ENCODE measurements around the gene CCL20.
"Not testable (repeated sequence)": the region's sequence is repeated elsewhere in the genome, so short reads cannot be mapped to it uniquely, and the experiment has no call there.

Gene CCL20

GRCh38 chr2:227824711-227825110 is 11.1 kb downstream of the CCL20 start:
- H3K36me3 ChIP-seq (ENCODE audit: insufficient read depth, low read depth, low read length) = no peaks in the 10 kb centered on the region
- H3K9me3 ChIP-seq (ENCODE audit: insufficient read depth, low read depth, low read length) = no peaks in the 10 kb centered on the region
- H3K4me1 ChIP-seq (ENCODE audit: insufficient read depth, low read length) = no peaks in the 10 kb centered on the region
- no peak overlapping the region for H3K4me3 ChIP-seq (ENCODE audit: low read length)
- no peaks in the 10 kb centered on the region for H3K27me3 ChIP-seq (ENCODE audit: insufficient read depth, low read length)
- no peak overlapping the region for H3K27ac ChIP-seq (ENCODE audit: low read length)
- no peak overlapping the region for H3K9ac ChIP-seq (ENCODE audit: low read depth, low read length)

DNA sequence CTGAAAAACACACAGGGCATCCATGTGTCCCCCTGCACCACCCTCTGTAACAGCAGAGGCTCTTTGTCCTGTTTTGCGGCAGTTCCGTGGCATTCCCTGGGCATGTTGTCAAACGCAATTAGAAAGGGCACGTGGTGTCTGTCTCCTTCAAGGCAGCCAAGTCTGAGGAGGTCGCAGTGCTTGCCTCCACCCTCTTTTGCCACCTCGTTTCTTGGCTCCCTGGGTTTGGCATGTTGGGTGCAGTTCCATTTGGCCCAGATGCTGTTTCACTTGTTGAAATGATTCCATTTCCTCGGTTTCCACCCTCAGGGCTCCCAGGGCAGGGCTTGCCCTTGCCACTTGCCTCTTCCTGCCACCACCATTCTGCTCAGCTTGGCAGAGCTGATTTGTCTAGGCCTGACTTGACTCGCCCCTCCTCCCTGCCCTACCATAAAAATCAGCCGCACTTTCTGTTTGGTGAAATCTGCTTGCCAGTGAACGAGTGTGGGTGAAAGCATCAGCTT is 12.4 kb downstream of the CCL20 start:
- Histone ChIP-seq H3K9ac (ENCODE audit: low read depth, low read length) (no peak overlapping the region), H3K9me3 (ENCODE audit: insufficient read depth, low read depth, low read length) (no peaks in the 10 kb centered on the region), H3K4me1 (ENCODE audit: insufficient read depth, low read length) (no peaks in the 10 kb centered on the region), H3K27me3 (ENCODE audit: insufficient read depth, low read length) (no peaks in the 10 kb centered on the region), H3K27ac (ENCODE audit: low read length) (no peak overlapping the region), H3K4me3 (ENCODE audit: low read length) (no peak overlapping the region), H3K36me3 (ENCODE audit: insufficient read depth, low read depth, low read length) (no peaks in the 10 kb centered on the region)

- H3K9ac ChIP-seq (ENCODE audit: low read depth, low read length) = no peak overlapping the region
- H3K27ac ChIP-seq (ENCODE audit: low read length) = no peak overlapping the region
- no peak overlapping the region for H3K4me3 ChIP-seq (ENCODE audit: low read length)
- H3K9me3 ChIP-seq (ENCODE audit: insufficient read depth, low read depth, low read length) = no peaks in the 10 kb centered on the region
- H3K4me1 ChIP-seq (ENCODE audit: insufficient read depth, low read length) = no peaks in the 10 kb centered on the region
- no peaks in the 10 kb centered on the region for H3K36me3 ChIP-seq (ENCODE audit: insufficient read depth, low read depth, low read length)
- H3K27me3 ChIP-seq (ENCODE audit: insufficient read depth, low read length) = no peaks in the 10 kb centered on the region
Observed at GRCh38 chr2:227826563-227826962, 12.9 kb downstream of the CCL20 start.

DNA sequence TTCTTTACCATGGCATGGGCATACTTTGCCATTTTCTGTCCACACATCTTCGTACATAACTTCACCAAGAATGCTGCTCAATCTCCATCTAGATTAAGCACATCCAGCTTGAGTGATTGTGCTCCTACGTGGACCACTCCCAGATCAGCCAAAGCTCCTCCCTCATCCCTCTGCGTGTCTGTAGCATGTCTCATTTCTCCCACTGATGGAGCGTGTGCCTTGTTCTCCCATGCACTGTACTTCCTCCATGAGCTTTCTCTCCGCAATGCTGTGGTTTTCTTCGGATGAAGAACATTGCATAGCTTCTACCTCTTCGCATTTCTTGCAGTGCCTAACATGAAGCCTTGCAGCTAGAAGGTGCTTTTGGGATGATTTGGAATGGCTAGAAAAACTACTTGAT is 13.5 kb downstream of the CCL20 start:
- Histone ChIP-seq H3K9me3 (ENCODE audit: insufficient read depth, low read depth, low read length) (no peaks in the 10 kb centered on the region), H3K9ac (ENCODE audit: low read depth, low read length) (no peak overlapping the region), H3K4me3 (ENCODE audit: low read length) (no peak overlapping the region), H3K27ac (ENCODE audit: low read length) (no peak overlapping the region), H3K27me3 (ENCODE audit: insufficient read depth, low read length) (no peaks in the 10 kb centered on the region), H3K36me3 (ENCODE audit: insufficient read depth, low read depth, low read length) (no peaks in the 10 kb centered on the region), H3K4me1 (ENCODE audit: insufficient read depth, low read length) (no peaks in the 10 kb centered on the region)

DNA sequence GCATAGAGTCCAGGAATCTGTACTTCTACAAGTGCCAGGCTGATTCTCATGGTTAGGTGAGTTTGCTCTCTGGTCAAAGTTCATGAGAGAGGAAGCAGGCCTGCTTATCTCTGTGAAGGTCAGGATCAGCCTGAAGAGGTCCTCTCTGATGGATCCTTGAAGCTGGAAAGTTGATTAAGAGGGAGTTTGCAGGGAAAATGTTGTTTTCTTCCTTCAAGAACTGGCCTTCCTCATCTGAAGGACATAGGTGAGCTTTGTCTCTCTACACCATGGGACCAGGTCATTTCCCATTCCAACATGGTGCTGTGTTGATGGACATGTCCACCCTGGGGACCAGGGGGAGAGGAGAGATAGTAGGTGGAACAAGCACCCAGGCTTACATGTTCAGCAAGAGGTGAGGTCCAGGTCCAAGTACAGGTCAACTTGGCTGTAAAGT is 14.9 kb downstream of the CCL20 start:
- Histone ChIP-seq H3K4me3 (ENCODE audit: low read length) (no peak overlapping the region), H3K36me3 (ENCODE audit: insufficient read depth, low read depth, low read length) (no peaks in the 10 kb centered on the region), H3K9me3 (ENCODE audit: insufficient read depth, low read depth, low read length) (no peaks in the 10 kb centered on the region), H3K27me3 (ENCODE audit: insufficient read depth, low read length) (no peaks in the 10 kb centered on the region), H3K27ac (ENCODE audit: low read length) (no peak overlapping the region), H3K4me1 (ENCODE audit: insufficient read depth, low read length) (no peaks in the 10 kb centered on the region), H3K9ac (ENCODE audit: low read depth, low read length) (no peak overlapping the region)

DNA sequence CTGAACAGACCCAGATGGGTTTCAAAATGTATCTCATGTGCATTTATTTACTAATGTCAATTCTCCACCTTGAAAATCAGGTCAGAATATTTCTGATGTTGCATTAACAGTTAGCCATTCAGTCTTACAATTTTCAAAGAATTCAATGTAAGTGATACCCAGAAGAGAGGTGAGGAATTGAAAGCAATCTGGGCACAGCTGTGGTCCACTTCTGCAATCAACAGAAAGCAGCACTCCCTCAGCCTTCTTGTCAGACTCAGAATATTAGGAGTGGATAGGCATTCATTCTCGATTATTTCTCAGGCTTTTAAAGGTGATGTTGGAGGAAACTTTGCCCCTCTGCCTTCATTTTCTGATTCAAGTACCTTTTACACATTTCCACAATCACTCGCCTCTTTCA is 15.7 kb downstream of the CCL20 start:
- Histone ChIP-seq H3K36me3 (ENCODE audit: insufficient read depth, low read depth, low read length) (no peaks in the 10 kb centered on the region), H3K9ac (ENCODE audit: low read depth, low read length) (no peak overlapping the region), H3K27me3 (ENCODE audit: insufficient read depth, low read length) (no peaks in the 10 kb centered on the region), H3K27ac (ENCODE audit: low read length) (no peak overlapping the region), H3K9me3 (ENCODE audit: insufficient read depth, low read depth, low read length) (no peaks in the 10 kb centered on the region), H3K4me1 (ENCODE audit: insufficient read depth, low read length) (no peaks in the 10 kb centered on the region), H3K4me3 (ENCODE audit: low read length) (no peak overlapping the region)

- Histone ChIP-seq H3K4me3 (ENCODE audit: low read length) (no peak overlapping the region), H3K27ac (ENCODE audit: low read length) (no peak overlapping the region), H3K4me1 (ENCODE audit: insufficient read depth, low read length) (no peaks in the 10 kb centered on the region), H3K36me3 (ENCODE audit: insufficient read depth, low read depth, low read length) (no peaks in the 10 kb centered on the region), H3K9me3 (ENCODE audit: insufficient read depth, low read depth, low read length) (no peaks in the 10 kb centered on the region), H3K27me3 (ENCODE audit: insufficient read depth, low read length) (no peaks in the 10 kb centered on the region), H3K9ac (ENCODE audit: low read depth, low read length) (no peak overlapping the region)
Observed at GRCh38 chr2:227834423-227834822, 20.8 kb downstream of the CCL20 start.

- no peaks in the 10 kb centered on the region for H3K9me3 ChIP-seq (ENCODE audit: insufficient read depth, low read depth, low read length)
- no peaks in the 10 kb centered on the region for H3K4me1 ChIP-seq (ENCODE audit: insufficient read depth, low read length)
- no peaks in the 10 kb centered on the region for H3K36me3 ChIP-seq (ENCODE audit: insufficient read depth, low read depth, low read length)
- no peak overlapping the region for H3K27ac ChIP-seq (ENCODE audit: low read length)
- no peak overlapping the region for H3K9ac ChIP-seq (ENCODE audit: low read depth, low read length)
- H3K27me3 ChIP-seq (ENCODE audit: insufficient read depth, low read length) = no peaks in the 10 kb centered on the region
- H3K4me3 ChIP-seq (ENCODE audit: low read length) = no peak overlapping the region
Observed at GRCh38 chr2:227834916-227835650, 21.4 kb downstream of the CCL20 start.

DNA sequence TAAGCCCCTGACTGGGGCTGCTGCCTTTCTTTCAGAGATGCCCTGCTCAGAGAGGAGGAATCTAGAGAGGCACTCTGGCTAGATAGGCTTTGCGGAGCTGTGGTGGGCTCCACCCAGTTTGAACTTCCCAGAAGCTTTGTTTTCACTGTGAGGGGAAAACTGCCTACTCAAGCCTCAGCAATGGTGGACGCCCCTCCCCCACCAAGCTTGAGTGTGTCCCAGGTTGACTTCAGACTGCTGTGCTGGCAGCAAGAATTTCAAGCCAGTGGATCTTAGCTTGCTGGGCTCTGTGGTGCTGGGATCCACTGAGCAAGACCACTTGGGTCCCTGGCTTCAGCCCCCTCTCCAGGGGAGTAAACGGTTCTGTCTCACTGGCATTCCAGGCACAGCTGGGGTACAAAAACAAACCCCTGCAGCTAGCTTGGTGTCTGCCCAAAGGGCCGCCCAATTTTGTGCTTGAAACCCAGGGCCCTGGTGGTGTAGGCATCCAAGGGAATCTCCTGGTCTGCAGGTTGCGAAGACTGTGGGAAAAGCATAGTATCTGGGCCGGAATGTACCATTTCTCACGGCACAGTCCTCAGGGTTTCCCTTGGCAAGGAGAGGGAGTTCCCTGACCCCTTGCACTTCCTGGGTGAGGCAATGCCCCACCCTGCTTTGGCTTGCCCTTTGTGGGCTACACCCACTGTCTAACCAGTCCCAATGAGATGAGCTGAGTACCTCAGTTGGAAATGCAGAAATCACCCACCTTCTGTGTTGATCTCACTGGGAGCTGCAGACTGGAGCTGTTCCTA is 25.9 kb downstream of the CCL20 start:
- not testable (repeated sequence) for H3K4me3 ChIP-seq (ENCODE audit: low read length); H3K27ac ChIP-seq (ENCODE audit: low read length); H3K36me3 ChIP-seq (ENCODE audit: insufficient read depth, low read depth, low read length); H3K9me3 ChIP-seq (ENCODE audit: insufficient read depth, low read depth, low read length); H3K27me3 ChIP-seq (ENCODE audit: insufficient read depth, low read length); H3K9ac ChIP-seq (ENCODE audit: low read depth, low read length); H3K4me1 ChIP-seq (ENCODE audit: insufficient read depth, low read length)

- H3K9me3 ChIP-seq (ENCODE audit: insufficient read depth, low read depth, low read length) = no peaks in the 10 kb centered on the region
- H3K27ac ChIP-seq (ENCODE audit: low read length) = no peak overlapping the region
- H3K9ac ChIP-seq (ENCODE audit: low read depth, low read length) = no peak overlapping the region
- H3K4me3 ChIP-seq (ENCODE audit: low read length) = no peak overlapping the region
- no peaks in the 10 kb centered on the region for H3K36me3 ChIP-seq (ENCODE audit: insufficient read depth, low read depth, low read length)
- no peaks in the 10 kb centered on the region for H3K27me3 ChIP-seq (ENCODE audit: insufficient read depth, low read length)
- 0 out of 2 replicates have a peak, but pooled peaks cover 5% of the 10 kb centered on the region for H3K4me1 ChIP-seq (ENCODE audit: insufficient read depth, low read length)
Observed at GRCh38 chr2:227846831-227847230, 33.2 kb downstream of the CCL20 start.

GRCh38 chr2:227848146-227848545 is 34.5 kb downstream of the CCL20 start:
- H3K9me3 ChIP-seq (ENCODE audit: insufficient read depth, low read depth, low read length) = no peaks in the 10 kb centered on the region
- H3K36me3 ChIP-seq (ENCODE audit: insufficient read depth, low read depth, low read length) = no peaks in the 10 kb centered on the region
- H3K27me3 ChIP-seq (ENCODE audit: insufficient read depth, low read length) = no peaks in the 10 kb centered on the region
- no peak overlapping the region for H3K9ac ChIP-seq (ENCODE audit: low read depth, low read length)
- no peak overlapping the region for H3K27ac ChIP-seq (ENCODE audit: low read length)
- H3K4me1 ChIP-seq (ENCODE audit: insufficient read depth, low read length) = 0 out of 2 replicates have a peak, but pooled peaks cover 5% of the 10 kb centered on the region
- H3K4me3 ChIP-seq (ENCODE audit: low read length) = no peak overlapping the region

- Histone ChIP-seq H3K4me3 (ENCODE audit: low read length) (no peak overlapping the region), H3K27ac (ENCODE audit: low read length) (no peak overlapping the region), H3K4me1 (ENCODE audit: insufficient read depth, low read length) (0 out of 2 replicates have a peak, but pooled peaks cover 5% of the 10 kb centered on the region), H3K9me3 (ENCODE audit: insufficient read depth, low read depth, low read length) (no peaks in the 10 kb centered on the region), H3K9ac (ENCODE audit: low read depth, low read length) (no peak overlapping the region), H3K36me3 (ENCODE audit: insufficient read depth, low read depth, low read length) (no peaks in the 10 kb centered on the region), H3K27me3 (ENCODE audit: insufficient read depth, low read length) (no peaks in the 10 kb centered on the region)
Observed at GRCh38 chr2:227848586-227848985, 34.9 kb downstream of the CCL20 start.
